GM12874 (cell line): ENCODE measurements around the gene LRMDA.

ENCODE experiments used
- CTCF ChIP-seq: IDR thresholded peaks from 2 replicates; pipeline ENCODE4 v1.5.1; 2011; ENCODE audit warnings: low read depth, mild to moderate bottlenecking, control low read depth, low read length, moderate library complexity; ENCODE audit not compliant: insufficient read depth

LRMDA gene

GRCh38 chr10:76055963-76056362 lies 624.5 kb downstream of the LRMDA start:
- no peak for TF ChIP-seq CTCF

GRCh38 chr10:76066457-76066856 lies 635.0 kb downstream of the LRMDA start:
- no peak for TF ChIP-seq CTCF

GRCh38 chr10:76067447-76067846 lies 636.0 kb downstream of the LRMDA start:
- TF ChIP-seq CTCF = no peak

GRCh38 chr10:76068856-76069255 lies 637.4 kb downstream of the LRMDA start:
- TF ChIP-seq CTCF = no peak

- no peak for TF ChIP-seq CTCF
Observed at GRCh38 chr10:76070916-76071315, 639.5 kb downstream of the LRMDA start.

- no peak for TF ChIP-seq CTCF
Observed at GRCh38 chr10:76071653-76072365, 640.4 kb downstream of the LRMDA start.

- no peak for TF ChIP-seq CTCF
Observed at GRCh38 chr10:76072384-76072783, 641.0 kb downstream of the LRMDA start.
